ENCODE measurements around the gene MNT.

Gene MNT

GRCh38 chr17:2365132-2365531, 35.7 kb downstream of the MNT start:
- no peak for TF ChIP-seq CTCF (IDR thresholded peaks at IDR 0.05; ENCODE audit: control insufficient read depth, insufficient read depth, low read depth, low read length, missing control alignments)
- DNase-seq (ENCODE audit: low read depth) = no peak
- no peak overlapping the region for H3K4me3 ChIP-seq (ENCODE audit: control insufficient read depth, low read depth, low read length)

DNA sequence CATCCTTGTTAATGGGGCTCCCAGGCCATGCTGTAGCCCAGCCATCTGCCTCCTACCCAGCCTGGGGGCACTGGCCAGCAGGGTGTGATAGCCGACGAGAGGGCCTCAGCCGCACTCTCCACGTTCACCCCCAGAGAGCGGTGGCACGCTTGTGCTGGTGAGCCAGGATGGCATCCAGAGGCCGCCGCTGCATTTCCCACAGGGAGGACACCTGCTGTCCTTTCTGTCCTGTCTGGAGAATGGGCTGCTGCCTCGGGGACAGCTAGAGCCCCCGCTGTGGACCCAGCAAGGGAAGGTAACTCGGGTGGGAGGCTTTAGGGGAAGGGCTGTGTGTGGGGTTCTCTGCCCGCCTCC, 36.1 kb downstream of the MNT start:
- H3K4me3 ChIP-seq (ENCODE audit: control insufficient read depth, low read depth, low read length) = no peak overlapping the region
- DNase-seq (ENCODE audit: low read depth) = no peak
- TF ChIP-seq CTCF (IDR thresholded peaks at IDR 0.05; ENCODE audit: control insufficient read depth, insufficient read depth, low read depth, low read length, missing control alignments) = no peak

DNA sequence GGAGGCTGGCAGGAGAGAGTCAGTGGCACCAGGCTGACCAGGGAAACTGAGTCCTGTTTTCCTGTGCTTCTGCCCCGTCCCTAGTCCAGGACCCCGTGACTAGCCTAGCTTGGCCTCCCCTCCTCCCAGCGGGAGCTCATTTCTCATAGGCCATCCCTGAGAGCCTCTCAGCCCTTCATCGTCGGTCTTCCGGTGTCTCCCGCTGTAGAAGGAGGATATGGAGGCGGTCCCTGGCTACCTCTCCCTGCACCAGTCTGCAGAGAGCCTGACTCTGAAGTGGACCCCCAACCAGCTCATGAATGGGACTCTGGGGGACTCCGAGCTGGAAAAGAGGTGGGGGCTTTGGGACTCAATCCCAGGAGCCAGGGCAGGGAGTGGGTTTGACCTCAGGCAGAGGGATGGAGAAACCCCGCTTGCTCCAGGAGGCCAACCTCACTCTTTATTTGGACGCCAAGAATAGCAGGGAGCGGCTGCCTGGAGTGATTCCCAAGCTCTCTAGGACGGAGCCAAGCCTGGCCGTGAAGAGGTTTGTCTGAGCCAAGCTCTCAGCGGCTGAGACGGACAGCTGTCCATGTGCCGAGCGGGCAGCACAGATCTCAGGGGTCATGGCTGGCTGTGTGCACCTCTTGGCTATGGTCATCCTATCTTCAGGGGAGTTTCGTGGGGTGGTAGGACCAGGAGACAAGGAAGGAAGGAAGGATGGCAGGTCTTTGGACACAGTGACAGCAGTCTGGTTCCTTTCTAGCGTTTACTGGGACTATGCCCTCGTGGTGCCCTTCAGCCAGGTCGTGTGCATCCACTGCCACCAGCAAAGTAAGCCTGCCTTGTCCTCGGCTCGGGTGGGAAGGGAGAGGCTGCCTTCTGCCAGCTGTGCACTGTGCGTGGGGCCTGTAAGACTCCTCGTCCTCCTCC, 36.8 kb downstream of the MNT start:
- TF ChIP-seq CTCF (IDR thresholded peaks at IDR 0.05; ENCODE audit: control insufficient read depth, insufficient read depth, low read depth, low read length, missing control alignments) = no peak
- no peak for DNase-seq (ENCODE audit: low read depth)
- H3K4me3 ChIP-seq (ENCODE audit: control insufficient read depth, low read depth, low read length) = no peak overlapping the region

DNA sequence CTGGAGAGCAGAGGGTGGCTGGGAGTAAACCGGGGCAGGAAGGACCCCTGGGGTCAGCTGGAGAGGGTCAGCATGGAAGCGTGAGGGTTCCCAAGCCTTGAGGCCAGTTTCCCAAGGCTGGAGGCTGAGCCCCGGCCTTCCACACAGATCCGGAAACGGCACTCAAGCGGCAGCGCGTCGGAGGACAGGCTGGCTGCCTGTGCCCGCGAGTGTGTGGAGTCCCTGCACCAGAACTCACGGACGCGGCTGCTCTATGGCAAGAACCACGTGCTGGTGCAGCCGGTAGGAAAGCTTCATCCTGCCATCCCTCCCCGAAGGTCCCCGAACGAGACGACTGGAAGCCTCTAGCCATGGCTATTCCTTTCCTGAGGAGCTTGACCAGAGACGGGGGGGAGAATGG, 37.5 kb downstream of the MNT start:
- no peak overlapping the region for H3K4me3 ChIP-seq (ENCODE audit: control insufficient read depth, low read depth, low read length)
- TF ChIP-seq CTCF (IDR thresholded peaks at IDR 0.05; ENCODE audit: control insufficient read depth, insufficient read depth, low read depth, low read length, missing control alignments) = no peak
- DNase-seq (ENCODE audit: low read depth) = no peak

DNA sequence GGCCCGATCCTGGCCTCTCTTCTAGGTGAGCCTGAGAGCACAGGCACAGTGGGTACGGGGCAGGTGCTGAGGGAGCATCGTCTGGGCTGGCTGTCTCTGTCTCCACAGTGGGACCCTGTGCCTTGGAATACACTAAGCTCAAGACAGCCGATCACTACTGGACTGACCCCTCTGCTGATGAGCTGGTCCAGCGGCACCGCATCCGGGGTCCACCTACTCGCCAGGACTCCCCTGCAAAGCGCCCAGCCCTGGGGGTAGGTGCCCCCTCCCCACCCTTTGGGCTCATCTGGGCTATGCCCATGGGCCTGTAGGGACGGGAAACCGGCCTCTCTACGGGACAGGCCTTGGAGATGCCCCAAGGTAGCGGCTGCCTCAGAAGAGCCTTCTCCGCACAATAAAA, 38.0 kb downstream of the MNT start:
- TF ChIP-seq CTCF (IDR thresholded peaks at IDR 0.05; ENCODE audit: control insufficient read depth, insufficient read depth, low read depth, low read length, missing control alignments) = no peak
- H3K4me3 ChIP-seq (ENCODE audit: control insufficient read depth, low read depth, low read length) = no peak overlapping the region
- no peak for DNase-seq (ENCODE audit: low read depth)

- no peak overlapping the region for H3K4me3 ChIP-seq (ENCODE audit: control insufficient read depth, low read depth, low read length)
- DNase-seq (ENCODE audit: low read depth) = no peak
- no peak for TF ChIP-seq CTCF (IDR thresholded peaks at IDR 0.05; ENCODE audit: control insufficient read depth, insufficient read depth, low read depth, low read length, missing control alignments)
These were observed 38.4 kb downstream of the MNT start for GRCh38 chr17:2362416-2362815.
